NCI-H1105 treated with DMSO at 0.1 percent for 48 hours (cell line): ENCODE results near the gene MRM2.

Experiments used
- DNase-seq: peaks from one replicate; lab custom pipeline; 2025; lab: John Stamatoyannopoulos, UW

The MRM2 gene

DNA sequence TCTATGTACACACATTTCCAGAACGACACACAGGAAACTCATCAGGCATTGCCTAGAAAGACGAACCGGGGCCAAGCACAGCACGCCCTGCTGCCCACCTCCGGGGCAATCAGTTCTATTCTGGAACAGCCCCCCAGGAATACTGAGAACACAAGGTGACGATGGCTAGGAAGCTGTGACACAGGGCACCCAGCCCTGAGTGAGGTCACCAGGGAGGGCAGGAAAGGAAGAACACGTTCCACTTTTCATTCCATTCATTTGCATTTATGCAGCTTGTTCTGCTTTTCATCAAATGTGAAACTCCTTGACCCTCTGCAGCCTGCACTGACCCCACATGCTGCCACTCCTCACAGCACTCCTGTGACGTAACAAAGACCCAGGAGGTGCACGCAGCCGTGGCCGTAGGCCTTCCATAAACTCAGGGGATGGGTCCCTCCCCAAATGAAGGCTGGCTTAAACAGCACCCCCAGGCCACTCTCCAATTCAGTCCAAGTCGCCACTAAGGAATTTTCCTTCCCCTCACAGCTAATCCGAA is 38.2 kb downstream of the MRM2 start:
- DNase-seq, result no peak

DNA sequence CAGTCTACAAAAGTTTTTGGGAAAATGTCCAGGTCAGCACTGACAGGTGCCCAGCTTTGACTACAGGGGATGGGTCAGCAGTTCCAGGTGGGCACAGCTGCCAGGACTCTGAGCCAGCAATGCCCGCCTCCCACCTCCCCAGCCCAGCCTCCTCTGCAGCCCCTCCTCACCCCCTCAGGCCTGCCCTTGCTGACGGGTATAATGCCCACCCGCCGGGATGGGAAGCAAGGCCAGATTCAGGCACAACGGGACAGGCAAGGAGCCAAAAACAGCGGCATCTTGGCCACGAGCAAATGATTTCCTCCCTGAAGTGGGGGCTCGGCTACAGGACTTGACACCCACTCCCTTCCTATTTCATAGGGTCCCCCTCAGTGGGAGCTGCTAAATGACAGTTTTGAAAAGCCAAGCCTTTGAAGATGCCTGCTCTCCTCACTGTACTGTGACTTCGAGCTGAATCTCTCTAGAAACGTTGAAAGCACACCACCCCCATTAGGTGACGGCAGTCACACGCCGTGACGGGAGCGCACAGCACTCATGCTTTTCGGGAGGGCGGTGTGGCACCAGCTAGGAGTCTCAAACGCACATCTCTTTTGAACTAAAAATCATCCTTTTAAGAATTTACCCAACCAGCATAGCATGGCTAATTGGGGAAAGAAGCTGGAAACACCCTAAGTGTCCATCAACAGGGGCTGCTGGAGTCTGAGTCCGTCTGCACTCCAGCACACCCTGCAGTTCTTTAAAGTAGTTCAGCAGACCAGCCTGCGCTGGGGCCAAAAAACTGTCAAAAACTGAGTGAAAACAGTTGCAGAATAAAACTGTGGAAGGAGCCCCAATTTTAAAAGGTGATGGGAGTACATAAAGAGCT is 38.9 kb downstream of the MRM2 start:
- no peak for DNase-seq

DNA sequence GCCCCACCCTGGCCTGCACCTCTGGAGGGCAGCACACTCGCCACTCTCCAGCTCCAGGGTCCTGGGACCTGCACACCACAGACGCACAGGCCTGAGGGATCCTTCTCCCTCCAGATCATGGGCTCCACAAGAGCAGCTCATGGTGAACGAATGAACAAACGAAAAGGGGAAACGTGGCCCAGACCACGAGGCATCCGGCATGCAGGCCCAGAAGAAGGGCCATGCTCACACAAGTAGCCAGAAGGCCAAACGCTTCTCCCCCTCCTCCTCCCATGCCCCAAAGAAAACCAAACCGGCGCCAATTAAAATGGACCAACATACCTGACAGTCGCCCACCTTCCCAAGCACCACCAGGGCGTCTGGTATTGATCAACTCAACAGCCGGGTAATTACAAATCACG is 39.6 kb downstream of the MRM2 start:
- DNase-seq, result no peak

DNA sequence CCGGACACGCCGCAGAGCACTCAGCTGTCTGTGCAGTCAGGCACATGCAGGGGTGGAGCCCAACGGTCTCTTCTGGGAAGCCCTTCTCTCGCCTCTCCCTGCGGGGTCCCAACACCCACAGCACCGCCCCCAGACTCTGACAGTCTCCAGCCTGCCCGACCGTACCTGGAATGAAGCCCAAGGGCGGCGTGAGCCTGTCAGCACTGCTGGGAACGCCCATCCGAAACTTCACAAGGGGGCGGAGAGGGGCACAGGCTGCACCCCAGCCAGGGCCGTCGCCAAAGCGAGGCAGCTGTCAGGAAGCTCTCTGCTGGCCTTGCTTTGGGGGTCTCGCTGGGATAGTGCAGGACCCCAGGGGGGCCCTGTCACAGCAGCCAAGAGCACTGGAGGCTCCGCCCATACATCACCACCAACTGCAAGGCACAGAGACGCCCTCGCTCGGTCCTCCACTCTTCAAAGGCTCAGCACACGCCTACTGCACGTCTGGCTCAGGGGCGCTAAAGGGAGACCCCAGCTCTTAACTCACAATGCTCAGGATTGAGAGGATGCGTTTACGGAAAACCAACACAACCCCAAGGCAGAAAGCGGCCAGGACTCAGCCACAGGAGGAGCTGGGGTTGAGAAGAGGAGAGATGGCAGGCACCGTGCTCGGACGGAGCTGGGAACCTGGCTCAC is 40.2 kb downstream of the MRM2 start:
- DNase-seq, result no peak

DNA sequence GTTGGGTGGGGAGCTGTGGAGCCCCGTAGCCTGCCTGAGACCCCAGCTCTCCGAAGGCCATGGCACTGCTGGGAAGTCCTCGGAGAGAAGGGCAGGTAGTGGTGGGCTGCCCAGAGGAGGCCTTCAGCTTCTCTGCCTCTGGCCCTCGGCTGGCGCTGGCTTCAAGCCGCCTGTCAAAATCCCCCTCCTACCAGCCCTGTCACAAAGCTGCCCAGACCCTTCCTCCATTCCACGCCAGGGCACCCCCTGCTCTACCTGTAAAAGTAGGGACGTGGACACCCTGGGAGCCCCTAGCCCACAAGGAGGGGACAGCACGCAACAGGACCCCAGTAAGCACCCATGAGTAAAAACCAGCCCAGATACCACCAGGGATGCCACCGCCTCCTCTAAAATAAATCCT is 40.9 kb downstream of the MRM2 start:
- DNase-seq, result no peak

DNA sequence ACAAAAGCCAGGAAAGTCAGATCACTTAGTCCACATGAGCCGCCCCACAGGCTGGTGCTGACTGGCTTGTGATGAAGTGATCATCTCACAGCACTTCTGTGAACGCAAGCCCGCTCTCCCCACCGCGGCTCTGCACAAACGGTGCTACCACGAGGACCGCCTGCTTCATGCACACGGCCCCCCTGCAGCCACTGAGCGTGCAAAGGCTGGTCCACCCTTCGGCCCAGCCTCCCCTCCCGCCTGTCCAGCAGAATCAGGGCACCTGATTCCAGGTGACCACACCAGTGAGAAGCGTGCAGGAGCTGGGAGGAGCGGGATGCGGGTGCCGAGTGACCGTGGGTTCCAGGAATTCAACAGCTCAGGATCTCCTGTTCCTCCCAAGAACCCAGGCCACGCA is 41.4 kb downstream of the MRM2 start:
- DNase-seq, result no peak

DNA sequence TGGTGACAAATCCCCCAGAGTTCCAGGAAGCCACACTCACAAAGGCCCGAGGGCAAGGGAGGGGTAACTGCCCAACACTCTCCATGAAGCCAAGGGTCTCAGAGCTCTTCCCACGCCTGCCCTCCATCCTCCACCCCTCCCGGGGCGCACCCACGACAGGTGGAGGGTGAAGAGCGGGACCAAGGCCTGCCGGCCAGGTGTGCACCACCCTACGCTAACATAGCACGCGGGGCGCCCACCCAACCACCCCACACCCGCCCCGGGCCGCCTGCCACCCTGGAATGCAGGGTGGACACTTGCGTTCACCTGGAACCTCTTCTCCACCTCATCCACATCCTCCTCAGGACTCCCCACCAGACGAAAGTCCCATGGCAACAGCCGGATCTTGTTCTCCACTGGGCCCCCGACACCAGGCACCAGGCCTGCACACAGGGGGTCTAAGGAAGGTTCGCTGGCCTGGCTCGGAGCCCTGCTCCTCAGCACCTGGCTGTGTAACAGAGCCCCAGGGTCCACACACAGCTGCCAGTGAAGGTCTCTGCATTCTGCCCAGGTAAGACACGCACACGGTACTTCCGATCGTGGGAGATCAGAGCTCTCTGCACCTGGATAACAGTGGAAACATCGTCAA is 41.9 kb downstream of the MRM2 start:
- no peak for DNase-seq

DNA sequence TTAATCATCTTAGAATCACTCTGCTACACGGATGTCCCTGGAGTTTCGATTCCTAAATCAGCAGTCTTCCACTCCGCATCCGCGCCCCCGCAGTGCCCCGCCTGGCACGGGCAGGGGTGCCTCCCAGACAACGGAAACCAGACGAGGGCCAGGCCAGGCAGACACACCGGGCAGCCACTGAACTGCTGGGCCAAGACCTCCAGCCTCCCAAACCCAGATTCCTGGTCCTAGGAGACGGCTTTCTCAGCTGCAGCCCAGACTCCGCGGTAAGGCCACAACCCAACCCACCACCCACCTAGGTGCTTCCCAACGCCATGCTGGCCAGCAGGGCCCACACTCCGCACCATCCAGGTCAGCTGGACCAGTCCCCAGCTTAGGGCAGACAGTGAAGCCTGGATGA is 42.5 kb downstream of the MRM2 start:
- DNase-seq, result no peak

DNA sequence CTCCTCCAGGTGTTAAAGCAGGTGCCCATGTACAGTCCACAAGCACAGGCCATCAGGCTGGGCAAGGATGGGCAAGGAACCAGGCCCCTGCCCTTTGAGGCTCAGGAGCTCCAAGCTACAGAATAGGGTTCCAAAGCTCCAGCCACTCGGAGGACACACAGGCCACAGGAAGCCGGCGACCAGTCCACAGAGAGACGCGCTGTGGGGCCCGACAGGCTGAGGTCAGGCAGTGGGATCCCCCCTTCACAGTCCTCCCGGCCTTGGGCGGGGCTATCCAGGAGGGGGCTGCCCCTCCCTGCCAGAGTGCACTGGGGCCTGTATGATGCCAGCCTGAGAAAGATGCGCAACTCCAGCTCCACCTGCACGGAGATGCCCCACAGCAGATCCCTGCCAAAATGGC is 43.2 kb downstream of the MRM2 start:
- DNase-seq, result no peak

DNA sequence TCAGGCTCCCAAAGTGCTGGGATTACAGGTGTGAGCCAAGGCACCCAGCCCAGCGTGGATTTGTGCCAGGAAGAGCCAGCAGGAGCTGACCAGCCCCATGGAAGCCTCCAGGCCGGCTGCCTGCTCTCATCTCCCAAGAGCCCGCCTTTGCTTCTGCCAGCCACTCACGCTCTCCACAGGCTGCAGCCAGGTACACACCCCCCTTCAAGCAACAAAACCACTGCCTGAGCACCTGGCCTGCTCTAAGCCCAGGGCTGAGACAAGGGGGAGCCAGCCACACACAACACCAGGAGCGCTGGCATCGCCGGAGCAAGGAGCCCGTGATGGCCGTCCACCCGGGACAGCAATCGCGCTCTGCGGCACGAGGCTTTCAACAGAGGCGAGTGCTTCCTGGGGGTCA is 43.8 kb downstream of the MRM2 start:
- peak; percentile 73 for DNase-seq

DNA sequence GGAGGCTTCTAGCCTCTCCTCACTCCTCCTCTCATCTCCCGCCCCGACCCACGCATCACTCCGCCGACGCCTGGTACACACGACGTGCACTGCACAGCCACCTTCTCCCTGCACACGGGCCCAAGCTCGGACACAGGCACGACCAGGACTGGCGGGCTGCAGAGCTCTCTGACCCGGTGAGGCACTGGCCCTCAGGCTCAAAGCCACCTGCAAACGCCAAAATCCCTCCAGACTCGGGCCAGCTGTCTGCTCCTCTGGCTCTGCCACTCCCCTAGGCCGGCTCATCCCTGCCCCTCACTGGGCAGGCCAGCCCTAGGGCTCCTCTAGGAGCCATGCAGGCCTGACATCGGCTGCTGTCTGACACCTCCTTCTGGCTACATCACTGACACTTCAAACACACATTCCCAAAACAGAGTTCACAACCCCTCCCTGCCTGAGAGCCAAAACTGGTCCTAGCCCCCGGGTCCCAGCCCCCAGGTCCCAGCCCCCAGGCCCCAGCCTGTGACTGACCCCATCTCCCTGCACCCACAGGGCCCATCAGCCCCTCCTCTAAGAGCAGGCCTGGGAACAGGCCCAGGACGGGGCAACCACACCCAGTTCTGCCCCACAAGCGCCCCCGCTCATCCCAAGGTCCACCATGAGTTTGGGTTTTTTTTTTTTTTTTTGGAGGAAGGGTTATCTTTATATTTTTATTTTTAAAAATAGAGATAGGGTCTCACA is 44.4 kb downstream of the MRM2 start:
- no peak for DNase-seq

DNA sequence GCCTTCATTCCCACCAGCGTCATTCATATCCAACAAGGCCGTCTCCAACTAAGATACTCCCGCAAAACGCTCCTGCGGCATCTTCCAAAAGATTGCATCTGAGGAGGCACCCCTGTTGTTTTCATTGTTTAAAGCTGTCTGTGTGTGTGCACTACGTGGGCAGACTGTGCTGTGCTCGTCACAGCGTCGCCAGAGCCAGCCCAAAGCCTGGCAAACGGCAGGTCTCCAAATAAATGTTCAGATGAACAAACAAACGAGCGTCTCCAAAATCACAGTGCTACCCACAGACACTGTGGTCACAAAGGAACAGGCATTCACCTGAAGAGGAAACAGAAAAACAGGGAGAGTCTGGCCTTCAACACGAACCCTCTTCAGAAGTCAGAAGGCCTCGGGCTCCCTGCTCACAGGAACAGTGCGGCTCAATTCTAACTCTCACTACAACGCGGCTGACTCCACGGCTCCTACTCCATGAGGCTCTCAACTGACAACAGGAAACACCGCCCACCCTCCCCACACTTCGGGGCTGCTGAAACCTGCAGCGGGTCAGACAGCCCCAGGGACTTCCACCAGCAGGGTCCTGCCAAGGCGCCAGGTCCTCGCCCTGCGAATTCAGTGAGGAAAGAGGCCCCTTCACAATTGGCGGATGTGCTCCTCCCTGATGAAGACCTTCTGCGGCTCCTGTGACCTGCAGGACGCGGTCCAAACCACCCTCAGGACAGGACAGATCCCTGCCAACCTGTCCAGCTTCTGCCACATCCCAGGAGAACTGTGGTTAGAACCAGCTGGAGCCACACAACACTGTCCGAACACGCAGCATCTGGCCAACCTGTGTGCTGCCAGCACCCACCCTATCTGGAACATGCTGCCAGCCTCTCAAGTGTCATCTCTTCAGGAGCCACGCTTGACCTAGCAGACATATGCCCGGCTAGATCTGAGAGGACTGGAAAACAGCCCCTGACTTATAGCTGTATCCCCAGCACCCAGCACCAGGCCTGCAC is 45.3 kb downstream of the MRM2 start:
- DNase-seq, result no peak

DNA sequence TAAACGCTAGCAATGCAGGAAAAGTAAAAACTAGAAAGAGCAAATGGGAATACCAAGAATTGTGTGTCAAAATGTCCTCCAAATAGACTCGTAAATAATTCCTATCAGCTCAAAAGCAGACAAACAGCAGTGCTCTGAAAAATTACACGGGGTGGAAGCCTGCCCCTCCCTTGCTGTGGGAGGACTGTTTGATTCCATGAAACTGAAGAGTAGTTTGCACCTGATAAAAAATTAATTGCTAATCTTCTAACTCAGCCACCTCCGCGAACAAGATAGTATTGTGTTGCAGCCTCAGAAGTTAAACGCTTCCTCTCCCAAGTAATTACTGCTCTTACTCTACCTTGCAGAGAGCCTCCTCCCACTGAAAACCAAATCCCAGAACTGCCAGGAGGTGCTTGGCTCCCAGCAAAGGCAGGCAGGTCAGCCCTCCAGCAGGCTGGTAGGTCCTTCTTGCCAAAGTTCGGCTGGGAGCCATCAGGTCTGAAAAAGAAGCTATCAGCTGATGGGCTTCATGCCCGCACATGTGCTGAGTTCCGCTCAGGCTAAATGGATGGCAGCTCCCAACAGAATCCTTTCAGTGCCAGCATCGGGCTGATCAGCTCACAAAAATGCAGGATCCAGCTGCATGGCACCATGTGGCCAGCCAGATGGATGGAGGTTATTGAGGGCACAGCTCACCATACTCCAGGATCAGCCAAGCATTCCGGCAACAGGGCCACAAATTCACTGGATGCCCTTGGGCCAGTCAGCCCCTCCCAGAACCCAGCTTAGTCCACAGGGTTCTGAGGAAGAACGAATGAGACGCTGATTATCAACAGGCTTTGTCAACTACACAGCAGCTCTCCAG is 46.4 kb downstream of the MRM2 start:
- DNase-seq, result peak; percentile 84

DNA sequence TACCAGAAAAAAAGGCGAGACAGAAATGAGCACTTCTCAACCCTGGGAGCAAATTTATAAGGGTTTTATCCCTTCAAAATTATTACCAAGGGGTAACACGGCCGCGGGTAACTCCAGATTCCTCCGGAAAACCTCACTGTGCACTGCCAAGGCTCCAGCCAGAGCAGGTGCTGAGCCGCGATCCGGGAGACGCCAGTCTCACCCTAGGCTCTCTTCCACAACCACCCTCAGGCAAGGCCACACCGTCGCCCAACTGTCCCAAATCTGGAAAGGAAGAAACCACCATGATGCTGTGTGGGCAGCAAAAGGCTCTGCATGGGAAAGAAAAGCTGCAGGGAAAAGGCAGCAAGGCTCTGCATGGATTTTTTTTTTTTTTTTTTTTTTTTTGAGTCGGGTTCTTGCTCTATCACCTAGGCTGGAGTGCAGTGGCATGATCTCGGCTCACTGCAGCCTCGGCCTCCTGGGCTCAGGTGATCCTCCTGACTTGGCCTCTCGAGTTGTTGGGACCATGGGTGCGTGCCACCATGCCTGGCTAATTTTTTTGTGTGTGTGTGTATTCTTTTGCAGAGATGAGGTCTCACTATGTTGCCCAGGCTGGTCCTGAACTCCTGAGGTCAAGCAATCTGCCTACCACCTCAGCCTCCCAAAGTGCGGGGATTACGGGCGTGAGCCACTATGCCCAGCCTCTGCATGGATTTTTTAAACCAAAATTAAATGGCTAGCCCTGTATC is 48.3 kb downstream of the MRM2 start:
- no peak for DNase-seq

DNA sequence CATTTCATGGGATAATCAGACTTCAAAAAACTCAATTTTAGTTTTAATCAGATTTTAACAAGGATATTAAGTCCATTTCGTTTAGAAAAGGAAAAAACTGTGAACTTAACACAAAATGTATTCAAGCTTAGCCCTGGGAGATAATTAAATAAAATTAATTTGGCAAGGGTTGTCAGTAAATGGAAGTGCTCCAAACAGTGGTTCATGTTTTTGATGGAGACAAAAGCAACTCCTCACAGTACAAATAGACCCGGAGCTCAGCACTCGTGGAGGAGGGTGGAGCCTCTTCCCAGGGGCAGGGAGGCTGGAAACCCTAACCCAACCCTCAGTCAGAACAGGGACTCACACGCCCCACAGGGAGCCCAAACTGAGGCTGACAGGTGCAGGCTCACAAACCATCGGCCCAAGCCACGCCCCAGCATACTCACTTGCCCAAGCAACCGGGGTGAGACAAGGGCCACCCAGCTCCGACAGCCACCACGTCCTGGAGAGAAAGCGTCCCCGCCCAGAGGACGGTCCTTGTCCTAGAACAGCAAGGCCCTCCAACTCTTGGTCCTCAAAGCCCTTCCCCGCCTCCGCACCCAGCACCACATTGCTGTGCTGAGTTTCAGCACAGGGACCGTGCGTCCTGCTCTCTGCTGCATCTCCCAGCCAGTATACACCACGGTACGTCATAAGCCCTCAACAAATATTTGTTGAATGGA is 49.0 kb downstream of the MRM2 start:
- peak; percentile 80 for DNase-seq

DNA sequence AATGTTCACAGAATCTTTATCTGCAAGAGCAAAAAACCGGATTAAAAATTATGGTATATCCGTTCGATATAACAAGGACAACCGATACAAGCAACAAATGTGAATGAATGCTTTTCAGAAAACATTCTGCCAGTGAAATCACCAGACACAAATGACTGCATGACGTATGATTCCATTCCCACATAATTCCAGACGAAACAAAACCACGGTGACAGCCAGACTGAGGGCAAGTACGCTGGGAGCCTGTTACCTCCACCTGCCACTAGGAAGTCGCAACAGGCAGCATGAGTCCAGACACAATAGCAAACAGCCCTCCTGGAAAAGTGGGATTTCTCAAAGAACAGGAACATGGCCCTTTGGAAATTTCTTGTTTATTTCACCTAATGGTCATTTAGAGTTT is 51.0 kb downstream of the MRM2 start:
- DNase-seq, result no peak

DNA sequence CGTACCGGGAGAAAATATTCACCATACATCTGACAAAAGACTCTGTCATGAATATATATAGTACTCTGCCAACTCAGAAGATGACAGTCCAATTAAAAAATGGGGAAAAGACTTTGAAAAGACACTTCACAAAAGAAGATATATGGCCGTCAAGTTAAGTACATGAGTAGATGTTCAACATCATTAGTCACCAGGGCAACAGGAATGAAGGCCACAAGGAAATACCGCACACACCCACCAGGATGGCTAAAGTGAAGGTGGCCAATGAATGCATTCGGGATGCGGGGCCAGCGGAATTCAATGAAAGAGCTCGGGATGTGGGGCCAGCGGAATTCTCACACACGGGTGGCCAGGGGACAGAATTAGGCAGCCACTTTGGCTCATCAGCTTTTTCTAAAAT is 51.5 kb downstream of the MRM2 start:
- DNase-seq, result peak; percentile 21

DNA sequence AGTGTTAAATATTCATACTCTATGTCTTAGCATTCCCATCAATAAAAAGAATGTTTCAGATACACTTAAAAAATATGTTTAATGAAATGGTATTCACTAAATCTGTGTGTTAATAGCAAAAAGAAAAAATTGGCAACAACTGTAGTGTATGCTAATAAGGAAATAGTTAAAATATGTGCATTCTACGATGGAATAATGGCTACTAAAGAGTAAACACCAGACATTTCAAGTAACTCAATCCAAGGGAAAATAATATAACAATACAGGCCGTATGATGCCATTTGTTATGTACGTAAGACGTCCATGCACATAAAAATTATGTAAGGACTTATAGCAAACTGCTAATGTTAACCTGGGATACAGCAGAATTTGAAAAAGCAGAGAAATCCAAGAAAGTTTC is 55.8 kb downstream of the MRM2 start:
- no peak for DNase-seq

DNA sequence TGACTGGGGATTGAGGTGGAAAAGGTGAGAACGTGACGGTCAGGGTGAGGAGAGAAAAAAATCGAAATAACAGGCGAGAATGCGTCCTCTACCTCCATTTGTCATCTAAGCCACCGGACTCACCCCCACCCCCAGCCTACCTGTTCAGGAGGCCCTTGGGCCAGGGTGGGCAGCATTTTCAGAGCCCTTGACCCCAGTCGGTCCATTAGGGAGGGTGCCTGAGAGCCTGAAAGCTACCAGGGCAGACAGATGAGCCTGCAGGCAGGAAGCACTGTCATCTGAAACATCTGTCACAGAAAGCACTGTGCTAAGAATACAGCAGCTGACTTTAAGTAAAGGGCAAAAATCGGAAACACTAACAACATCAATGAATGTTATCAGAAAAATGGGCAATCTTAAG is 56.3 kb downstream of the MRM2 start:
- DNase-seq, result no peak
